SK-N-MC (cell line): ENCODE results near the gene CMSS1.

ENCODE experiments used
- EZH2 ChIP-seq: fragments of 200-600 bp; sonication (generic); IDR thresholded peaks from one replicate; pipeline ENCODE4 v1.6.1; 2017; ENCODE audit warnings: antibody characterized with exemption
- POLR2AphosphoS5 ChIP-seq: IDR thresholded peaks from 2 replicates; pipeline ENCODE4 v1.6.1; 2012; ENCODE audit warnings: mild to moderate bottlenecking, low read depth, low read length, borderline replicate concordance

- no peak for TF ChIP-seq EZH2
- no peak for TF ChIP-seq POLR2AphosphoS5
Measured at GRCh38 chr3:100041328-100041749, 223.7 kb downstream of the CMSS1 start.
